ENCODE results near the gene SLN.

DNA sequence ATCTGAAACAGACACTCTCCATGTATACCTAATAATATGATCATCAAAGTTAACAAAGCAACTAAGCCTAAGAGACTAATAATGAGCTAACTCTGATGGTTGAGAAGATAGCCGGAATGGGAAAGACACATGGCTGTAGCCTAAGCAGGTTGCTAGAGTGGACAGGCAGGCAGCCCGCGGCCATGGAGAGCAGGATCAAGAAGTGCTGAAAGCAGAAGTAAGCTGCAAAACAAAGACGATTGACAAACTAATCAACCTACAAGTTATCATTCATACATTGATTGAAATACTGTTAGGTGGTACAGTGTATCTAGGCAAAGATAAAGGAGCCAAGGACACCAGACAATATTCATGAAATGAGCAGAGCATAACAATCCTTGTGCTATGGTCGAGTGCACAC, 29.3 kb downstream of the SLN start:
- TF ChIP-seq, protein P1, sequence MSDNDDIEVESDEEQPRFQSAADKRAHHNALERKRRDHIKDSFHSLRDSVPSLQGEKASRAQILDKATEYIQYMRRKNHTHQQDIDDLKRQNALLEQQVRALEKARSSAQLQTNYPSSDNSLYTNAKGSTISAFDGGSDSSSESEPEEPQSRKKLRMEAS (IDR thresholded peaks at IDR 0.05; ENCODE audit: low read depth, low read length) = no peak
- TF ChIP-seq, protein P2, sequence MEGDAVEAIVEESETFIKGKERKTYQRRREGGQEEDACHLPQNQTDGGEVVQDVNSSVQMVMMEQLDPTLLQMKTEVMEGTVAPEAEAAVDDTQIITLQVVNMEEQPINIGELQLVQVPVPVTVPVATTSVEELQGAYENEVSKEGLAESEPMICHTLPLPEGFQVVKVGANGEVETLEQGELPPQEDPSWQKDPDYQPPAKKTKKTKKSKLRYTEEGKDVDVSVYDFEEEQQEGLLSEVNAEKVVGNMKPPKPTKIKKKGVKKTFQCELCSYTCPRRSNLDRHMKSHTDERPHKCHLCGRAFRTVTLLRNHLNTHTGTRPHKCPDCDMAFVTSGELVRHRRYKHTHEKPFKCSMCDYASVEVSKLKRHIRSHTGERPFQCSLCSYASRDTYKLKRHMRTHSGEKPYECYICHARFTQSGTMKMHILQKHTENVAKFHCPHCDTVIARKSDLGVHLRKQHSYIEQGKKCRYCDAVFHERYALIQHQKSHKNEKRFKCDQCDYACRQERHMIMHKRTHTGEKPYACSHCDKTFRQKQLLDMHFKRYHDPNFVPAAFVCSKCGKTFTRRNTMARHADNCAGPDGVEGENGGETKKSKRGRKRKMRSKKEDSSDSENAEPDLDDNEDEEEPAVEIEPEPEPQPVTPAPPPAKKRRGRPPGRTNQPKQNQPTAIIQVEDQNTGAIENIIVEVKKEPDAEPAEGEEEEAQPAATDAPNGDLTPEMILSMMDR (IDR thresholded peaks at IDR 0.05; ENCODE audit: low read depth, low read length) = no peak
- no peak for TF ChIP-seq MYC (IDR thresholded peaks at IDR 0.05; ENCODE audit: low read depth, low read length)

Data from NB4 (cell line).